GM10266 (cell line): ENCODE results near the gene C20orf202.
"Not testable (repeated sequence)": the region's sequence is repeated elsewhere in the genome, so short reads cannot be mapped to it uniquely, and the experiment has no call there.

Experiments used
- DNase-seq: peaks from one replicate; pipeline ENCODE4 v3.0.0; 2012; ENCODE audit errors: extremely low spot score
- CTCF ChIP-seq: IDR thresholded peaks from 2 replicates; pipeline ENCODE4 v1.5.1; 2012; ENCODE audit warnings: mild to moderate bottlenecking, low read depth; ENCODE audit not compliant: control insufficient read depth, insufficient read depth; ENCODE audit errors: missing control alignments

C20orf202 gene

DNA sequence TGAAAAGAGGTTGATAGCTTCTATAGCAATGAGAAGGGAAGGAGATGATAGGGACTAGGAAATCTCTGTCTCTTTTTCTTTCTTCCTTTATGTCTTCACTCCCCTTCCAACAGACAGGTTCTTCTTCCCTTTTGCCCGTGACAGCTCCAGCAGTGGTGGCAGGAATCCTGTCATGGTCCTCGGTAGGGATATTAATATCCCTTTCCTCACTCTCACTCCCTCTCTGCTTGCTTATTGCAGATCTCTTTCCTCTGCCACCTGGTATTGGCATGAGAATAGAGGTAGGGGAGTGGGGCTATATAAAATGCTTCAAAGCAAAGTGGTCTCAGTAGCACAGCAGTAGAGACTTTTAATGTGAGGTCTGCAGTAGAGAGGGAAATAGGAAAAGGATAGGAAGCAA is 42.3 kb downstream of the C20orf202 start:
- TF ChIP-seq CTCF, result no peak
- DNase-seq, result no peak

- no peak for DNase-seq
- no peak for TF ChIP-seq CTCF
These were observed 44.4 kb downstream of the C20orf202 start for GRCh38 chr20:1247689-1248088.

DNA sequence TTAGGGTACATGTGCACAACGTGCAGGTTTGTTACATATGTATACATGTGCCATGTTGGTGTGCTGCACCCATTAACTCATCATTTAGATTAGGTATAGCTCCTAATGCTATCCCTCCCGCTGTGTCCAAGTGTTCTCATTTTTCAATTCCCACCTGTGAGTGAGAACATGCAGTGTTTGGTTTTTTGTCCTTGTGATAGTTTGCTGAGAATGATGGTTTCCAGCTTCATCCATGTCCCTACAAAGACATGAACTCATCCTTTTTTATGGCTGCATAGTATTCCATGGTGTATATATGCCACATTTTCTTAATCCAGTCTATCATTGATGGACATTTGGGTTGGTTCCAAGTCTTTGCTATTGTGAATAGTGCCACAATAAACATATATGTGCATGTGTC is 47.0 kb downstream of the C20orf202 start:
- DNase-seq, result not testable (repeated sequence)

DNA sequence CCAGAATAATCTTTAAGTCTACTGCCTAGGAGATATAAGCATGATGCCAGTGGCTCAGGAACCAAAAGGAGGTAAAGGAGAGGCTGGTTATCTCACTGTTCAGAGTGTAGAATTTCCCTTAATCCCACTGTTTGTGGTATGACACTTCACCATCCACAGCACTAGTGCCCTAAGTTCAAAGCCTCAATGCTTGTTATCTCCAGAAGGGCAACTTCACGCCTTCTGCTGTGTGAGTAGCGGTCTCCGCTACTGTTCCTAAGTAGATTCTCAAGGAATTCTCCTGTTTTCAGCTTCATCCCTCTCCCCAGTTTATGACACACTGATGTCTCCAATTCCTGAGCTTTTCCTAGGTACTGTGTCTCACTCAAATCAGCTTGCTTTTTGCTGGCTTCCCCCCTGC is 49.2 kb downstream of the C20orf202 start:
- no peak for TF ChIP-seq CTCF
- no peak for DNase-seq

GRCh38 chr20:1254254-1254653 is 51.0 kb downstream of the C20orf202 start:
- no peak for DNase-seq
- TF ChIP-seq CTCF, result no peak

GRCh38 chr20:1255675-1256074 is 52.4 kb downstream of the C20orf202 start:
- no peak for DNase-seq
- TF ChIP-seq CTCF, result no peak
